Hippocampal formation (tissue), 2 donors: ENCODE data around the gene MMP3.
"Not testable (repeated sequence)": the region's sequence is repeated elsewhere in the genome, so short reads cannot be mapped to it uniquely, and the experiment has no call there.

Source experiments
- DNase-seq, 2 donors: peaks; one replicate each; lab custom pipeline; 2025; lab: John Stamatoyannopoulos, UW

Gene MMP3

GRCh38 chr11:102843489-102843888 lies at the start of gene MMP3:
TSS of gene MMP3 (minus strand) at chr11:102843609. CDS start at chr11:102843546, 63 bp downstream.
- DNase-seq: no peak

- no peak for DNase-seq
Measured at GRCh38 chr11:102891736-102892135, 48.3 kb upstream of the MMP3 start.

- DNase-seq: no peak
Measured at GRCh38 chr11:102886999-102887398, 43.6 kb upstream of the MMP3 start.

GRCh38 chr11:102883141-102883540 lies 39.7 kb upstream of the MMP3 start:
- no peak for DNase-seq

- DNase-seq: no peak
Measured at GRCh38 chr11:102882389-102883024, 39.1 kb upstream of the MMP3 start.

- DNase-seq: no peak
Measured at GRCh38 chr11:102879801-102880200, 36.4 kb upstream of the MMP3 start.

GRCh38 chr11:102878595-102878994 lies 35.2 kb upstream of the MMP3 start:
- no peak for DNase-seq

- no peak for DNase-seq
Measured at GRCh38 chr11:102874852-102875251, 31.4 kb upstream of the MMP3 start, which contains the start of gene MMP12. TSS of gene MMP12 (minus strand) at chr11:102874982. CDS start at chr11:102874937, 45 bp downstream.

- DNase-seq: not testable (repeated sequence)
Measured at GRCh38 chr11:102869354-102869964, 26.1 kb upstream of the MMP3 start.

GRCh38 chr11:102868339-102868738 lies 24.9 kb upstream of the MMP3 start:
- DNase-seq: no peak

- DNase-seq: no peak
Measured at GRCh38 chr11:102864724-102865123, 21.3 kb upstream of the MMP3 start.

GRCh38 chr11:102853956-102854355 lies 10.5 kb upstream of the MMP3 start:
- DNase-seq: no peak

GRCh38 chr11:102853055-102853454 lies 9.6 kb upstream of the MMP3 start:
- no peak for DNase-seq

- DNase-seq: no peak
Measured at GRCh38 chr11:102850973-102851745, 7.8 kb upstream of the MMP3 start.

- no peak for DNase-seq
Measured at GRCh38 chr11:102849311-102849710, 5.9 kb upstream of the MMP3 start.

GRCh38 chr11:102846292-102846691 lies 2.9 kb upstream of the MMP3 start:
- no peak for DNase-seq

GRCh38 chr11:102842930-102843329 lies 479 bp downstream of the MMP3 start:
- no peak for DNase-seq

- no peak for DNase-seq
Measured at GRCh38 chr11:102840018-102840417, 3.4 kb downstream of the MMP3 start.

- no peak for DNase-seq
Measured at GRCh38 chr11:102837646-102838045, 5.8 kb downstream of the MMP3 start.

GRCh38 chr11:102837156-102837555 lies 6.3 kb downstream of the MMP3 start:
- no peak for DNase-seq

- DNase-seq: no peak
Measured at GRCh38 chr11:102836290-102836875, 7.0 kb downstream of the MMP3 start.

- DNase-seq: no peak
Measured at GRCh38 chr11:102833731-102834130, 9.7 kb downstream of the MMP3 start.

GRCh38 chr11:102832612-102833011 lies 10.8 kb downstream of the MMP3 start:
- DNase-seq: no peak
